ENCODE measurements around the gene GNG12.

Gene GNG12

GRCh38 chr1:67676946-67677345 is 156.3 kb downstream of the GNG12 start:
- TF ChIP-seq EZH2phosphoT487 (IDR thresholded peaks at IDR 0.05; ENCODE audit: borderline replicate concordance) (no peak), CTCF (conservative IDR thresholded peaks at IDR 0.05; ENCODE audit: low read length) (no peak)
- H3K4me2 ChIP-seq (ENCODE audit: low read depth, low read length, poor library complexity, severe bottlenecking): no peak overlapping the region
- H3K4me3 ChIP-seq (ENCODE audit: low read length, poor library complexity, severe bottlenecking): no peak overlapping the region

GRCh38 chr1:67676287-67676686 is 157.0 kb downstream of the GNG12 start:
- Histone ChIP-seq H3K36me3 (ENCODE audit: insufficient read depth, low read length) (no peaks in the 10 kb centered on the region), H3K4me3 (ENCODE audit: low read length, poor library complexity, severe bottlenecking) (no peak overlapping the region), H3K79me2 (ENCODE audit: insufficient read depth, low read length) (no peaks in the 10 kb centered on the region), H3F3A (ENCODE audit: low read depth) (no peaks in the 10 kb centered on the region), H3K4me2 (ENCODE audit: low read depth, low read length, poor library complexity, severe bottlenecking) (no peak overlapping the region), H4K20me1 (ENCODE audit: insufficient read depth, low read length, poor library complexity, severe bottlenecking) (no peaks in the 10 kb centered on the region), H3K9me2 (replicated peaks; ENCODE audit: low read depth, low read length) (no peaks in the 10 kb centered on the region), H2AFZ (ENCODE audit: low read length) (no peak overlapping the region), H3K9ac (ENCODE audit: low read depth, low read length, poor library complexity, severe bottlenecking) (no peak overlapping the region), H3K27me3 (ENCODE audit: insufficient read depth, low read length, poor library complexity, severe bottlenecking) (peaks cover 25% of the 10 kb centered on the region), H3K9me3 (ENCODE audit: insufficient read depth, low read depth, low read length) (no peaks in the 10 kb centered on the region), H3K4me1 (ENCODE audit: insufficient read depth, low read length, poor library complexity, severe bottlenecking) (peaks cover 13% of the 10 kb centered on the region)
- TF ChIP-seq CTCF (conservative IDR thresholded peaks at IDR 0.05; ENCODE audit: low read length) (no peak), EZH2phosphoT487 (IDR thresholded peaks at IDR 0.05; ENCODE audit: borderline replicate concordance) (no peak)

More at GRCh38 chr1:67676946-67677345, 156.3 kb downstream of the GNG12 start:
- Histone ChIP-seq H3K9me2 (replicated peaks; ENCODE audit: low read depth, low read length) (no peaks in the 10 kb centered on the region), H3K9me3 (ENCODE audit: insufficient read depth, low read depth, low read length) (no peaks in the 10 kb centered on the region), H3F3A (ENCODE audit: low read depth) (no peaks in the 10 kb centered on the region), H3K79me2 (ENCODE audit: insufficient read depth, low read length) (no peaks in the 10 kb centered on the region), H4K20me1 (ENCODE audit: insufficient read depth, low read length, poor library complexity, severe bottlenecking) (no peaks in the 10 kb centered on the region), H3K27me3 (ENCODE audit: insufficient read depth, low read length, poor library complexity, severe bottlenecking) (peaks cover 18% of the 10 kb centered on the region), H2AFZ (ENCODE audit: low read length) (no peak overlapping the region), H3K4me1 (ENCODE audit: insufficient read depth, low read length, poor library complexity, severe bottlenecking) (peaks cover 13% of the 10 kb centered on the region), H3K9ac (ENCODE audit: low read depth, low read length, poor library complexity, severe bottlenecking) (no peak overlapping the region), H3K36me3 (ENCODE audit: insufficient read depth, low read length) (no peaks in the 10 kb centered on the region)

DNA sequence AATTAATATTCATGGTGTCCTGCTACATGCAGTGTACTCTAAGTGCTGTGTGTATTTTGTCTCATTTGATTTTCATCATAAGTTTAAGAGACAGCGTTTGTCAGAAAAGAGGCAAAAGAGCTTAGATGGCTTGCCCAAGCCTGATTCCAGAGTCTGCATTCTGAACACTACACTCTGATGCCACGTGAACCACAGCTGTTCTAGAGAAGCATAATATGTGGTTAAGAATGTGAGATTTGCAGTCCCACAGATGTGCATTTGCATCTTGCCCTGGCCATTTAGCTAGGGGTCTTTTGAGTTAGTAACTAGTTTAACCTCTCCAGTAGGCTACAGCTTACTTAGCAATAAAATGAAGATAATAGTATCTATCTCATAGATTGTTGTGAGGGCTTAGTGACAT is 157.5 kb downstream of the GNG12 start:
- Histone ChIP-seq H3K36me3 (ENCODE audit: insufficient read depth, low read length) (no peaks in the 10 kb centered on the region), H4K20me1 (ENCODE audit: insufficient read depth, low read length, poor library complexity, severe bottlenecking) (no peaks in the 10 kb centered on the region), H3K9ac (ENCODE audit: low read depth, low read length, poor library complexity, severe bottlenecking) (no peak overlapping the region), H3F3A (ENCODE audit: low read depth) (no peaks in the 10 kb centered on the region), H3K27me3 (ENCODE audit: insufficient read depth, low read length, poor library complexity, severe bottlenecking) (peaks cover 30% of the 10 kb centered on the region), H3K4me3 (ENCODE audit: low read length, poor library complexity, severe bottlenecking) (no peak overlapping the region), H3K4me2 (ENCODE audit: low read depth, low read length, poor library complexity, severe bottlenecking) (no peak overlapping the region), H2AFZ (ENCODE audit: low read length) (no peak overlapping the region), H3K79me2 (ENCODE audit: insufficient read depth, low read length) (no peaks in the 10 kb centered on the region), H3K4me1 (ENCODE audit: insufficient read depth, low read length, poor library complexity, severe bottlenecking) (peaks cover 13% of the 10 kb centered on the region), H3K9me2 (replicated peaks; ENCODE audit: low read depth, low read length) (no peaks in the 10 kb centered on the region), H3K9me3 (ENCODE audit: insufficient read depth, low read depth, low read length) (no peaks in the 10 kb centered on the region)
- TF ChIP-seq EZH2phosphoT487 (IDR thresholded peaks at IDR 0.05; ENCODE audit: borderline replicate concordance) (no peak), CTCF (conservative IDR thresholded peaks at IDR 0.05; ENCODE audit: low read length) (no peak)
